Right lobe of liver (tissue), 6 donors: ENCODE data around the gene KRTAP5-4. TPM values are rescaled to one million over a fixed set of nuclear protein-coding genes. Genes with fewer than 3 reads are reported as not detected.

ENCODE experiments used
- ATAC-seq, 4 donors: fragments of 200-7000 bp; cut with Tn5 transposase; one replicate each; pipeline ENCODE4 v1.9.1; 2020; ENCODE audit warnings: mild to moderate bottlenecking in 4 of 4, moderate library complexity in 4 of 4
- DNase-seq, 3 donors: peaks; one replicate each; pipeline ENCODE4 v3.0.0-alpha.2; 2020
- H3K27ac ChIP-seq, 3 donors: fragments of 200-600 bp; one replicate each; pipeline ENCODE4 v1.8.0; 2022
- H3K27me3 ChIP-seq, 2 donors: fragments of 200-600 bp; one replicate each; pipeline ENCODE4 v1.8.0; 2022
- H3K36me3 ChIP-seq, 4 donors: fragments of 200-600 bp; sonication (generic) in 1 of 4; one replicate each; pipeline versions ENCODE4 v1.5.1 to v1.8.0; 2017 to 2022; ENCODE audit warnings: control low read depth in 1 of 4
- H3K4me1 ChIP-seq, 4 donors: fragments of 200-600 bp; sonication (generic) in 1 of 4; one replicate each; pipeline versions ENCODE4 v1.5.1 to v1.8.0; 2017 to 2022; ENCODE audit warnings: control low read depth in 1 of 4
- H3K4me3 ChIP-seq, 3 donors: fragments of 200-600 bp; one replicate each; pipeline ENCODE4 v1.8.0; 2022
- H3K9me3 ChIP-seq, 4 donors: fragments of 200-600 bp; sonication (generic) in 1 of 4; one replicate each; pipeline versions ENCODE4 v1.5.1 to v1.8.0; 2017 to 2022; ENCODE audit warnings: control low read depth in 1 of 4
- CTCF ChIP-seq, 4 donors: fragments of 200-600 bp in 3 of 4; fragments of 450-650 bp in 1 of 4; IDR thresholded peaks; one replicate each; pipeline versions ENCODE4 v1.5.1 to v1.8.0; 2016 to 2022; ENCODE audit warnings: antibody characterized with exemption in 4 of 4, mild to moderate bottlenecking in 2 of 4
- POLR2A ChIP-seq: fragments of 450-650 bp; IDR thresholded peaks from one replicate; pipeline ENCODE4 v1.6.1; 2017; ENCODE audit warnings: antibody characterized with exemption, mild to moderate bottlenecking
- WGBS: methylation state at CpG from one replicate; pipeline ENCODE4 v1.1.6; 2018; ENCODE audit warnings: low coverage, low lambda C conversion rate; ENCODE audit not compliant: insufficient coverage; ENCODE audit errors: missing lambda C conversion rate; 5-methylcytosine and 5-hydroxymethylcytosine counted together
- intact Hi-C, 2 donors: fragments of 100-400 bp; cut with DNase I; formaldehyde crosslinking; loops; one replicate each; pipeline versions ENCODE4 v1.11.2 to v1.14.1; 2022
- total RNA-seq, 6 experiments: library from RNA; depleted of rRNA in 2 of 6; stranded (reverse); fragments of >200 nt in 2 of 6; fragmentation: NEBNext Ultra II Directional in 3 of 6; extraction: Animal tissue kit (Norgen Biotek cat#: 25700) in 3 of 6; gene quantifications; one replicate each; pipeline versions ENCODE4 v1.1.0 to v1.2.4, GENCODE V29; 2016 to 2023
- donor health status: DM: no; HTN: yes; CAD: no.
- donor health status: DM: no; HTN: no; CAD: no.
- donor health status: DM: no; HTN: no; CAD: no.
- donor health status: DM: no; HTN: yes; CAD: no.
- donor health status: DM: no; HTN: yes; CAD: no.

Gene KRTAP5-4
- total RNA-seq, 6 experiments from 2014 or later, result not detected

- no peak for DNase-seq
- ATAC-seq, result no peak
- no peaks in the 10 kb centered on the region for H3K9me3 ChIP-seq
- intact Hi-C loops, result no loop called here
- no CpG with 5 or more reads among the region's 12 CpGs for WGBS
- no peaks in the 10 kb centered on the region for H3K27me3 ChIP-seq
- H3K4me3 ChIP-seq, result no peak overlapping the region
- no peaks in the 10 kb centered on the region for H3K36me3 ChIP-seq
- TF ChIP-seq POLR2A (no peak), CTCF (IDR thresholded peaks at IDR 0.05) (no peak)
- H3K4me1 ChIP-seq, result no peaks in the 10 kb centered on the region
- H3K27ac ChIP-seq, result no peak overlapping the region
Observed at GRCh38 chr11:1645357-1645821, 23.5 kb upstream of the KRTAP5-4 start.

- intact Hi-C loops, result no loop called here
- no peaks in the 10 kb centered on the region for H3K27me3 ChIP-seq
- ATAC-seq (no peak), DNase-seq (no peak)
- TF ChIP-seq CTCF (IDR thresholded peaks at IDR 0.05), result no peak
- TF ChIP-seq POLR2A, result no peak
- H3K4me1 ChIP-seq, result no peaks in the 10 kb centered on the region
- 67% methylated on average over 10 of the region's 20 CpGs for whole genome bisulfite sequencing
- no peaks in the 10 kb centered on the region for H3K9me3 ChIP-seq
- H3K27ac ChIP-seq, result no peak overlapping the region
- no peak overlapping the region for H3K4me3 ChIP-seq
- no peaks in the 10 kb centered on the region for H3K36me3 ChIP-seq
Observed at GRCh38 chr11:1644601-1645356, 22.8 kb upstream of the KRTAP5-4 start.

- WGBS, result 96% methylated on average over 3 of the region's 20 CpGs
- no peak for TF ChIP-seq POLR2A
- TF ChIP-seq CTCF (IDR thresholded peaks at IDR 0.05), result no peak
- DNase-seq, result no peak
- intact Hi-C loops, result no loop called here
- no peaks in the 10 kb centered on the region for H3K4me1 ChIP-seq
- no peak overlapping the region for H3K4me3 ChIP-seq
- no peak for ATAC-seq
- no peaks in the 10 kb centered on the region for H3K36me3 ChIP-seq
- no peaks in the 10 kb centered on the region for H3K27me3 ChIP-seq
- H3K9me3 ChIP-seq, result no peaks in the 10 kb centered on the region
- H3K27ac ChIP-seq, result no peak overlapping the region
Observed at GRCh38 chr11:1643146-1643690, 21.3 kb upstream of the KRTAP5-4 start.

GRCh38 chr11:1642288-1643145, 20.6 kb upstream of the KRTAP5-4 start:
- WGBS, result 72% methylated on average over 8 of the region's 29 CpGs
- intact Hi-C loops, result no loop called here
- no peak overlapping the region for H3K27ac ChIP-seq
- H3K9me3 ChIP-seq, result no peaks in the 10 kb centered on the region
- ATAC-seq, result no peak
- no peaks in the 10 kb centered on the region for H3K36me3 ChIP-seq
- no peaks in the 10 kb centered on the region for H3K27me3 ChIP-seq
- DNase-seq, result no peak
- H3K4me1 ChIP-seq, result no peaks in the 10 kb centered on the region
- H3K4me3 ChIP-seq, result no peak overlapping the region
- TF ChIP-seq CTCF (IDR thresholded peaks at IDR 0.05) (no peak), POLR2A (no peak)
